Measurements from ENCODE around the gene OR52J3. TPM values are rescaled to one million over a fixed set of nuclear protein-coding genes. Genes with fewer than 3 reads are reported as not detected.
A peak's percentile ranks its signal among the peaks of the same experiment; 100 is the strongest.

Gene OR52J3
- total and polyA plus RNA-seq, 2 donors (not counting 3 experiments of a cell fraction or from before 2014, with no cell fraction given), result not detected

- POLR2A ChIA-PET, result no interaction called here
- Histone ChIP-seq H3K9ac (replicated peaks; ENCODE audit: extremely low read depth, insufficient read depth, low read length) (no peak overlapping the region), H3K27ac (ENCODE audit: insufficient read depth, low read depth, low read length) (no peak overlapping the region), H4K20me1 (replicated peaks; ENCODE audit: control insufficient read depth, extremely low read depth, insufficient read depth, low read length) (no peaks in the 10 kb centered on the region), H2AFZ (ENCODE audit: low read depth, low read length) (no peak overlapping the region), H3K79me2 (ENCODE audit: control insufficient read depth, insufficient read depth, low read length) (no peaks in the 10 kb centered on the region), H3K9me1 (replicated peaks; ENCODE audit: control insufficient read depth, extremely low read depth, insufficient read depth, low read length) (no peaks in the 10 kb centered on the region), H3K4me1 (ENCODE audit: control insufficient read depth, extremely low read depth, insufficient read depth, low read length) (no peaks in the 10 kb centered on the region), H3K4me2 (ENCODE audit: insufficient read depth, low read length) (no peak overlapping the region), H3K4me3 (replicated peaks in 1 of 3; ENCODE audit: insufficient read depth in 1 of 3, low read depth in 1 of 3, low read length in 3 of 3) (no peak overlapping the region), H3K36me3 (ENCODE audit: control insufficient read depth in 2 of 2, extremely low read depth in 1 of 2, insufficient read depth in 2 of 2, low read length in 2 of 2) (no peaks in the 10 kb centered on the region), H3K9me3 (replicated peaks; ENCODE audit: control insufficient read depth, insufficient read depth, low read length) (no peaks in the 10 kb centered on the region), H3K27me3 (ENCODE audit: control insufficient read depth in 2 of 2, insufficient read depth in 2 of 2, low read length in 2 of 2) (no peaks in the 10 kb centered on the region)
- intact Hi-C loops (cut with micrococcal nuclease) (loop anchor here (1.0 kb wide), 4 partner anchors 367 to 822 kb away; partner anchors contain the start of gene OR51D1), dilution Hi-C loops (cut with MboI; ENCODE audit: extremely low pct_ligation_motif_present, low sequenced_read_pairs) (no loop called here)
- DNase-seq (ENCODE audit: low read depth, low spot score) (peak; percentile 55), FAIRE-seq (peak; percentile 63)
- TF ChIP-seq CTCF (IDR thresholded peaks at IDR 0.05; ENCODE audit: extremely low read depth in 1 of 2, insufficient read depth in 1 of 2, low read depth in 1 of 2, low read length in 2 of 2) (peak; percentile 27 to 47), GATA2 (IDR thresholded peaks at IDR 0.05; ENCODE audit: insufficient read depth, insufficient read length, low read depth, low read length) (no peak)
- CTCF ChIA-PET, result interaction anchor here (1.5 to 2.2 kb wide), 3 partner anchors 368 to 823 kb away, joined by 3 to 12 read pairs (median 10); partner anchors contain the start of gene OR51D1
- BruUV-seq (replicated peaks), result no TSS peak
Observed at GRCh38 chr11:5004424-5005274, 41.7 kb upstream of the OR52J3 start.

GRCh38 chr11:5007561-5007960 is 38.8 kb upstream of the OR52J3 start:
- Histone ChIP-seq H3K4me3 (replicated peaks in 1 of 3; ENCODE audit: insufficient read depth in 1 of 3, low read depth in 1 of 3, low read length in 3 of 3) (no peak overlapping the region), H3K36me3 (ENCODE audit: control insufficient read depth in 2 of 2, extremely low read depth in 1 of 2, insufficient read depth in 2 of 2, low read length in 2 of 2) (no peaks in the 10 kb centered on the region), H4K20me1 (replicated peaks; ENCODE audit: control insufficient read depth, extremely low read depth, insufficient read depth, low read length) (no peaks in the 10 kb centered on the region), H3K27ac (ENCODE audit: insufficient read depth, low read depth, low read length) (no peak overlapping the region), H3K9me1 (replicated peaks; ENCODE audit: control insufficient read depth, extremely low read depth, insufficient read depth, low read length) (no peaks in the 10 kb centered on the region), H3K9ac (replicated peaks; ENCODE audit: extremely low read depth, insufficient read depth, low read length) (no peak overlapping the region), H3K9me3 (replicated peaks; ENCODE audit: control insufficient read depth, insufficient read depth, low read length) (no peaks in the 10 kb centered on the region), H3K4me2 (ENCODE audit: insufficient read depth, low read length) (no peak overlapping the region), H3K79me2 (ENCODE audit: control insufficient read depth, insufficient read depth, low read length) (no peaks in the 10 kb centered on the region), H3K4me1 (ENCODE audit: control insufficient read depth, extremely low read depth, insufficient read depth, low read length) (no peaks in the 10 kb centered on the region), H3K27me3 (ENCODE audit: control insufficient read depth in 2 of 2, insufficient read depth in 2 of 2, low read length in 2 of 2) (no peaks in the 10 kb centered on the region), H2AFZ (ENCODE audit: low read depth, low read length) (no peak overlapping the region)
- FAIRE-seq, result no peak
- ChIA-PET CTCF (interaction anchor here (1.0 kb wide), 1 partner anchor 820 kb away, joined by 3 read pairs; no protein-coding TSS in a partner anchor), POLR2A (no interaction called here)
- no TSS peak for BruUV-seq (replicated peaks)
- intact Hi-C loops (cut with micrococcal nuclease) (no loop called here), dilution Hi-C loops (cut with MboI; ENCODE audit: extremely low pct_ligation_motif_present, low sequenced_read_pairs) (no loop called here)
- TF ChIP-seq POLR2A (IDR thresholded peaks at IDR 0.05; ENCODE audit: low read depth, low read length) (no peak), GATA2 (IDR thresholded peaks at IDR 0.05; ENCODE audit: insufficient read depth, insufficient read length, low read depth, low read length) (no peak), POLR2AphosphoS5 (IDR thresholded peaks at IDR 0.05; ENCODE audit: insufficient read depth, low read depth, low read length) (no peak), JUN (IDR thresholded peaks at IDR 0.05; ENCODE audit: borderline replicate concordance, insufficient read depth, insufficient read length, low read depth) (no peak), FOS (IDR thresholded peaks at IDR 0.05; ENCODE audit: borderline replicate concordance, insufficient read depth, low read length) (no peak), CTCF (IDR thresholded peaks at IDR 0.05; ENCODE audit: extremely low read depth in 1 of 2, insufficient read depth in 1 of 2, low read depth in 1 of 2, low read length in 2 of 2) (no peak), MYC (IDR thresholded peaks at IDR 0.05; ENCODE audit: low read depth, low read length) (no peak), MAX (IDR thresholded peaks at IDR 0.05; ENCODE audit: insufficient read depth, insufficient read length) (no peak), EZH2 (IDR thresholded peaks at IDR 0.05; ENCODE audit: borderline replicate concordance, low read depth, low read length, severe bottlenecking) (no peak)
- no peak for DNase-seq (ENCODE audit: low read depth, low spot score)
